ENCODE results near the gene ZBTB40.

GRCh38 chr1:22567994-22568393 lies 116.3 kb downstream of the ZBTB40 start:
- TF ChIP-seq CTCF (IDR thresholded peaks at IDR 0.05) (no peak), POLR2A (IDR thresholded peaks at IDR 0.05) (no peak)

Measured in Peyer's patch (tissue), 4 donors.